ENCODE measurements around the gene GLB1L2.
"Not testable (repeated sequence)": the region's sequence is repeated elsewhere in the genome, so short reads cannot be mapped to it uniquely, and the experiment has no call there.

Gene GLB1L2, protein sequence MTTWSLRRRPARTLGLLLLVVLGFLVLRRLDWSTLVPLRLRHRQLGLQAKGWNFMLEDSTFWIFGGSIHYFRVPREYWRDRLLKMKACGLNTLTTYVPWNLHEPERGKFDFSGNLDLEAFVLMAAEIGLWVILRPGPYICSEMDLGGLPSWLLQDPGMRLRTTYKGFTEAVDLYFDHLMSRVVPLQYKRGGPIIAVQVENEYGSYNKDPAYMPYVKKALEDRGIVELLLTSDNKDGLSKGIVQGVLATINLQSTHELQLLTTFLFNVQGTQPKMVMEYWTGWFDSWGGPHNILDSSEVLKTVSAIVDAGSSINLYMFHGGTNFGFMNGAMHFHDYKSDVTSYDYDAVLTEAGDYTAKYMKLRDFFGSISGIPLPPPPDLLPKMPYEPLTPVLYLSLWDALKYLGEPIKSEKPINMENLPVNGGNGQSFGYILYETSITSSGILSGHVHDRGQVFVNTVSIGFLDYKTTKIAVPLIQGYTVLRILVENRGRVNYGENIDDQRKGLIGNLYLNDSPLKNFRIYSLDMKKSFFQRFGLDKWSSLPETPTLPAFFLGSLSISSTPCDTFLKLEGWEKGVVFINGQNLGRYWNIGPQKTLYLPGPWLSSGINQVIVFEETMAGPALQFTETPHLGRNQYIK

DNA sequence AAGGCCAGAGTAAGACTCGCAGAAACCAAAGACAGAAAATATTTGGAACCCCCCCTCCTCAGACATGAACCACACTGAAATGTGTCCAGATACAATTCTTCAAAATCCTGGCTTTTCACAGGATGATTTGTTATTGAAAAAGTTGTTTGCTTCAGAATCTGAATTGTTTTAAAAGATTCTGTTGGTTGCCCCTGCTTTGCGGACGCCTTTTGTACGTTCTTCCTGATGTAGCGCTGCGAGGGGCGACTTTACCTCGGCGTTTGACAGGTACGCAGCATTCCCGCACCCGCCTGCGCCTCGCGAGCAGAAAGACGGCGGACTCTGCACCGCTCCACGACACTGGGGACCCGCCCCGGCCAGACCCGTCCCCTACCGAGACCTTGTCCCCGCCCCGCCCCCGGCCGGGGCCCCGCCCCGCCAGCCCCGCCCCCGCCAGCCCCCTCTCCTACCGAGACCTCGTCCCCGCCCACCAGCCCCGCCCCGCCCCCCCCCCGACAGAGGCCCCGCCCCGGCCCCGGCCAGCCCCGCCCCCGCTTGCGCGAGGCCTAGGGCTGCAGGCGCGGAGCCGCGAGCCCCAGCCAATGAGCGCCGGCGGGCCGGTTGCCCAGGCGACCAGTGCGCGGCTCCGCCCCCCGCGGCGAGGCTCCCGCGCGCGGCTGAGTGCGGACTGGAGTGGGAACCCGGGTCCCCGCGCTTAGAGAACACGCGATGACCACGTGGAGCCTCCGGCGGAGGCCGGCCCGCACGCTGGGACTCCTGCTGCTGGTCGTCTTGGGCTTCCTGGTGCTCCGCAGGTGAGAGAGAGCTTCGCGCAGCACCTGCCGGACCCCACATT lies at the start of gene GLB1L2:
TSS of gene GLB1L2 (plus strand) at position 635 of the 835 bp plus-strand sequence. CDS start at position 709, 74 bp downstream.
- DNase-seq (ENCODE audit: low read depth), result peak; percentile 77

DNA sequence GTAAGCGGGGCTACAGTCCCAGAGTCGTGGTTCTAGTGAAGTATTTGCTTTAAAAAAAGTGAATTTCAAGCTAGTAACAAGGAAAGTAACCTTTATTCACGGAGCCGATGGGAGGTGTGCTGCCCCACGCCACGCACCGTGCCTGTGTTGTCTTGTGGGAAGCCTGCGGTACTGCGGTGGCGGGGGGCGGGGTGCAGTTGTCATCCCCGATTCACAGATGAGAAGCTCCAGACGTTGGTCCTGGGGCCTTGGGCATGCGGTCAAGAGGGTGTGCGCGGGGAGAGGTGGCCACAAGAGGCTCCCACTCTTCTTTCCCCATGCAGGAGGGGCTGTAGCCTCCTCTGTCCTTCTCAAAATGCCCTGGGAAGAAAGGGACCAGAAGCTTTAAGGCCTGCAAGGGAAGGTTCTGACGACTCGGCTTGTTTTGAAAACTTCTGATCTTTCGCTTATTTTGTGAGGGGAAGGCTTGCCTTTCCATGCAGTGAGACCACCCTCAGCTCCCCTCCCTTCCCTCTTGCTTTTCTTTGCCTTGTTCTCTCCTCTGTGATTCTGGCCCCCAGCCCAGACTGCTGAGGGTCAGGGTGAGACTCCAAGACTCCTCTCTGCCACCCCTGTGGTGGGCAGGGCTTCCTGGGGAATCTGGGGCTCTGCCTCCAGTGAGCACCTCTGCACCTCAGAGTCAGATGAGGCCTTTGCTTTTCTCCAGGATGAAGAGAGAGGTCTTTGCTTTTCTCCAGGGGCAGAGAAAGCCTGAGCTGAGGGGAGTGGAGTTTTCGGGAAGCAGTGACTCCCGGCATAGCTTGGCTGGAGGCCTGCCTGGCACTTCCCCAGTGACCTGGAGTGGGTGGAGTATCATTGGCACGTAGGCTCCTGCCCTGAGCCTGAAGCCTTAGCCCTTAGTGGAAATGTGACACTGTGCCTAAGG lies 49.4 kb upstream of the GLB1L2 start:
- DNase-seq (ENCODE audit: low read depth), result no peak

DNA sequence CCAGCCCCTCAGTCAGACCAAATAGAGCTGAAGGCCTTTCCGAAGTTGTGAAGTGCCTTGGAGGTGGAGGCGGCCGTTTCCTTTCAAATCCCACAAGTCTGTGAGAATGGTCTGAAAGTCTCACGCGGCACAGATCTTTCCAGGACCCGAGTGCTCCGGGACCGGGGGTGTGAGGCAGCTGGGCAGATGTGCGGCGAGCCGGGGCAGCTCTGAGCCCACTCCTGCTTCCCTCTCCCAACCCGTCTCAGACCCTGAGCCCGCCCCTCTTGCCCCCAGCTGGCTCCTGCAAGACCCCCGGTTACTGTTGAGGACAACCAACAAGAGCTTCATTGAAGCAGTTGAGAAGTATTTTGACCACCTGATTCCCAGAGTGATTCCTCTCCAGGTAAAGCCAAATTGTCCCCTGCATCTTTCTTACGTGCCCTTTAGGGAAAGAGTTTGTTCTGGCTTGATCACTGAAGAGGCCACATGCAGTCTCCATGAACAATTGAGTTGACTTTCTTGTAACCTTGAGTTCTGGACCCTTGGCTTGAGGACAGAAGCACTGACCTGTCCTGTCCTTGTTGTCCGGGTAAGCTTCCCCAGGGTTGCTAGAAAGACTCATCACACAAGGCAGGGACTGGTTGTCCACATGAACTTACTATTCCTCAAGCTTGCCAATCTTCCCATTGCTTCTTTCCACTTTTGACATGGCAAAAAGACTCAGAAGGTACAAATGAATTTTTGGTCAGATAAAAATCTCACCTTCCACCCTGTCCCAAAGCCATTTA lies 48.1 kb upstream of the GLB1L2 start:
- no peak for DNase-seq (ENCODE audit: low read depth)

DNA sequence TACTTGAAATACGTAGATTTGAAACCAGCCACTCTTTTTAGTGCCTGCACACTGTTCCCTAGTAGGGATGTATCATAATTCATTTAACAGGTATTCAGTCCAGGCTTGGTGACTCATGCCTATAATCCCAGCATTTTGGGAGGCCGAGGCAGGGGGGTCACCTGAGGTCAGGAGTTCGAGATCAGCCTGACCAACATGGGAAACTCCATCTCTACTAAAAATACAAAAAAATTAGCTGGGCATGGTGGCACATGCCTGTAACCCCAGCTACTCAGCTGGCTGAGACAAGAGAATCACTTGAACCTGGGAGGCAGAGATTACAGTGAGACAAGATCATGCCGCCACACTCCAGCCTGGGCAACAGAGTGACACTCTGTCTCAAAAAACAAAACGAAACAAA lies 47.4 kb upstream of the GLB1L2 start:
- not testable (repeated sequence) for DNase-seq (ENCODE audit: low read depth)

DNA sequence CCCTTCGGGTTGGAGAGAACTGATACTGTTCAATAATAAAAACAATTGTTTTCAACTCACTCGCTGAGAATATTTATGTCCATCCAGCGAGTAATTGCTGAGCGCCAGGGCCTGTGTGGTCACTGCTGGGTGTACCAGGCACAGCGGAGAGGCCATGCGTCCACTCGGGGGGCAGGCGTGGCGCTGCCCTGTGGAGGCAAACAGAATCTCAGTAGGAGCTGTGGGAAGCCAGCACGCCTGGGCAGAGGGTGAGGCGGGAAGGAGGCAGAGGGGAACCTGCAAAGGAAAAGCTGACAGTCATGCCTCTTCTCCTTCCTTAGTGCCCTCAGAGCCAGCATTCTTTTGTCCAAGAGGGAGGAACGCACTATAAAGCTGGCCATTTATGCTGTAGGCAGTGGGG lies 44.2 kb upstream of the GLB1L2 start:
- no peak for DNase-seq (ENCODE audit: low read depth)

DNA sequence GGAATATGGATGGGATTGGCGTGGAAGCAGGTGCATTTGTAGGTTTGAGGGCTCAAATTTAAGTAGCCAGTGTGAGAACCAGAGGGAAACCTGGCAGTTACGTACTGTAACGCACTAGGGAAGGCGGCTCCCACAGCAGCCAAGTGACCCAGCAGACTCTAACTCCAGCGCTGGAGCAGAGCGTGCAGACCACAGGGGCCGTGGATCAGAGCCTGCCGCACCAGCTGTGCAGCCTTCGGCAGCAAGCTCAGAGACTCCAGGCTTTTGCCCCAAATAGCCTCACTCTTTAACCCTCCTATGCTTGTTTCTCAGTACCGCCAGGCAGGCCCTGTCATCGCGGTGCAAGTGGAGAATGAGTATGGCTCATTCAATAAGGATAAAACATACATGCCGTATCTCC lies 43.3 kb upstream of the GLB1L2 start:
- no peak for DNase-seq (ENCODE audit: low read depth)

DNA sequence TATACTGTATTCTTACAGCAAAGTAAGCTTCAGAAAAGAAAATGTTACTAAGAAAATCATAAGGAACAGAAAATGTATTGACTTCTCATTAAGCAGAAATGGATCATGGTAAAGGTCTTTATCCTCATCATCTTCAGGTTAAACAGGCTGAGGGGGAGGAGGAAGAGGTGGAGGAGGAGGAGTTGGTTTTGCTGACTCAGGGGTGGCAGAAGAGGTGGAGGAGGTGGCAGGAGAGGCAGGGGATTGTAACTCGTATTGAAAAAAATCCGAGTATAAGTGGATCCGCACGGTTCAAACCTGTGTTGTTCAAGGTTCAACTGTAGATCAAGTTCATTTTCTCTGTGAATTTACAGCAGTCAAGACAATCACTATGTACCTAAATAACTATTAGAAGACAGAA lies 42.6 kb upstream of the GLB1L2 start:
- DNase-seq (ENCODE audit: low read depth), result no peak

DNA sequence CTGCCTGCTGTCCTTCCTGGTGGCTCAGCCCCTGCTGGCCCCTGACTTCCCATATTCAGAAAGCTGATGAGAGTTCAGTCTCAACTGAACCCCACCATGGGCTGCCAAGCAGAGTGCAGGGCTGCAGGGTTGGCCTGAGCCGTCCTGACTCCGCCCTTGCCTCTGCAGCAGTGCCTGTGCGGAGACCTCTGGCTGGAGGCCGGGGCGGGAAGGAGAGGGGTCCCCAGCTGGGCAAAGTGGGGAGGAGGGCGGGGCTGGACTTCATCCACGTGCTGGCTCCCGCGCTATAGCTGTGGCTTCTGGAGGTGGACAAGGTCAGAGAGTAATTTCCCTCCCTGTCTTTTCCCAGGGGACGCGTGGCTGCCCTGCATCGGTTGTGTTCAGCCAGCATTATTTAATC lies 42.0 kb upstream of the GLB1L2 start:
- no peak for DNase-seq (ENCODE audit: low read depth)

DNA sequence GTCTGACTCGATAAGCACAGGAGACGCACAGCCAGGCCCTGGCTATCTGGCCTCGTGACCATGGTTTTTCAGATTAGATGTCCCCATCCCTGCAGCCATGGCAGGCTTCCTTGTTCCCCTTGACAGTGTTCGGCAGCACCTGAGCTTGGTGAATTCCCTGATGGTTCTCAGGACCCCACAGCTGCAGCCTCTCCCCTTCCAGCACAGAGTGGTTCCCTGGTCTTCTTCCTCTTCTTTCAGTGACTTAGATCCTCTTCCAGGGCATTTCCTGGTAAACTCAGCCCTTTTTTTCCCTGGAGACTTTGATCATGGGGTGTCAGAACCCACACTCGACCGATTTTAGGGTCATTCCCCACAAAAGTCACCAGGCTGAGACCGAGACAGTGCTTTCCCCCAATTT lies 41.1 kb upstream of the GLB1L2 start:
- DNase-seq (ENCODE audit: low read depth), result no peak

DNA sequence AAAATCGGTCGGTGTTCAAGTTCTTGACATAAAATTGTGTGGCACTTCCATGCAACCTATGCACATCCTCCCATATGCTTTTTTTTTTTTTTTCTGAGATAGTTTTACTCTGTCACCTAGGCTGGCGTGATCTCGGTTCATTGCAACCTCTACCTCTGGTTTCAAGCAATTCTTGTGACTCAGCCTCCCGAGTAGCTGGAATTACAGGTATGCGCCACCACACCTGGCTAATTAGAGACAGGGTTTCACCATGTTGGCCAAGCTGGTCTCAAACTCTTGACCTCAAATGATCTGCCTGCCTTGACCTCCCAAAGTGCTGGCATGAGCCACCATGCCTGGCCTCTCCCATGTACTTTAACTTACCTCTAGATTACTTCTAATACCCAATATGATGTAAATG lies 40.6 kb upstream of the GLB1L2 start:
- no peak for DNase-seq (ENCODE audit: low read depth)

DNA sequence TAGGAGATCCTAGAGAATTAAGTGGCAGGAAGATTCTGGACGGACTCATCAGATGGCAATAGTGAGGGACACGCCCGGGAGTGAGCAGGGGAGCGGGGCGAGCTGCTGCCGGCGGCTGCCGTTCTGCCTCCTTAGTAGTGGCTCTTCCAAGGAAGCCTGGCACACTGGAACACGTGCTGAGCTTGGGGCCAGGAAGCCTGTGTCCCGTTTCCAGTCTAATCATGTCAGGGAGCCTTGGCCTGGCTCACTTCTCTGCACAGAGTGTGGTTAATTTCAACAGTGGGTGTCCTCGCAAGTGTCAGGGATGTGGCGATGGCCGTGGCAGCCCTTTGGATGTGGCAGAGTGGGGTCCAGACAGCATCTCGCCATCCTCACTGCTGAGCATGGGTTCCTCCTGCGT lies 39.1 kb upstream of the GLB1L2 start:
- no peak for DNase-seq (ENCODE audit: low read depth)

DNA sequence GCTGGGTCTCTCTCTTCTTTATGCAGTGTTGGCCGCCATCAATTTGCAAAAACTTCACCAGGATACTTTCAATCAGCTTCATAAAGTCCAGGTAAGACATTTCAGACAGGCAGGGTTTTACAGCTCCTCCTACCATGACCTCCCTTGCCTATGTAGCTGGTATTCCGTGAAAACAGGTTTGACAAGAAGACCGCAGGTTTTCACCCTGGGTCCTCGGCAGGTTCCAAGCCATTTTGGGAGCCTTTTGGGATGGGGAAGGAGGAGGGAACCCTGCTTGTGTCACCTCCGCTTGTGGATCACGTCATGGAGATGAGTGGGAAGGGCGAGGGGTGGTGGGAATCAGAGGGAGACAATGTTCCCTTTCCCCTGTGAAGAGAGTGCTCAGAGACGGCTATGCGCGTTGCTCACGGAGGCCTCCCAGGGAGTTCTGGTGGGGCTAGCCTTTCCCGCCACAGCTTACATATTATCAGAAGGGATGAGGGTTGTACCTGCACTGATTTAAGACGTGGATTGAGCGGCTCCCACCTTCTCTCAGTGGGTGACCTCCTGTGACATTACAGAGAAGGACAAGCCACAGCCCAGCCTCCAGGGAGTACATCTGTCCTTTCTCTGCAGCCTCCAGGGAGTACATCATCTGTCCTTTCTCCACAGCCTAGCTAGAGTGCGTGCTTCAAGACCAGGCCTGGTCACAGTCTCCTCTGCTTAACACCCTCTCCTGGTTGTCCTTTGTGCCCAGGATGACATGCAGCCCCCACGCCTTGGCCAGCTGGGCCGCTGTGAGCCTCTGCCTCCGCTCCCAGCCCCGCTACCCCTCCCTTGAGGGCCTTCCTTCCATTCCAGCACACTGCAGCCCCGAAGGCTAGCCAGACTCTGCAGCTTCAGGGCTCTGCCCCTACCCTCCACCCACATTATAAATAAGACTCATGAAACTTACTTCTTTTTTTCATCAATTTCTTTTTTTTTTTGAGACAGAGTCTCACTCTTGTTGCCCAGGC lies 38.4 kb upstream of the GLB1L2 start:
- no peak for DNase-seq (ENCODE audit: low read depth)

DNA sequence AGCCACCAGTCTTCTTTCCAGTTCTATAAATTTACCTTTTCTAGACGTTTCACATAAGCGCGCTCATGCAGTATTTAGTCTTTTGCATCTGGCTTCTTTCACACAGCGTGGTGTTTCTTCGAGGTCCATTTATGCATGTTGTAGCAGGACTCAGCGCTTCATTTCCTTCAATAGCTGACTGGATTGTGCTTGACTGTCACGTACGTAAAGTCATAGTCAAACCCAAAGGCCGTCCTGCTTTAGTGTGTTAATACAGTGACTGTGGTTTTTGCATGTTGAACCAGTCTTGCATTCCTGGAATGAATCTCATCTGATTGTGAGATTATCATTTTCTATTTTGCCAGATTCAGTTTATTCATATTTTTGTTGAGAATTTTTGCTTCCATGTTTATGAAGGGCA lies 37.1 kb upstream of the GLB1L2 start:
- DNase-seq (ENCODE audit: low read depth), result no peak

DNA sequence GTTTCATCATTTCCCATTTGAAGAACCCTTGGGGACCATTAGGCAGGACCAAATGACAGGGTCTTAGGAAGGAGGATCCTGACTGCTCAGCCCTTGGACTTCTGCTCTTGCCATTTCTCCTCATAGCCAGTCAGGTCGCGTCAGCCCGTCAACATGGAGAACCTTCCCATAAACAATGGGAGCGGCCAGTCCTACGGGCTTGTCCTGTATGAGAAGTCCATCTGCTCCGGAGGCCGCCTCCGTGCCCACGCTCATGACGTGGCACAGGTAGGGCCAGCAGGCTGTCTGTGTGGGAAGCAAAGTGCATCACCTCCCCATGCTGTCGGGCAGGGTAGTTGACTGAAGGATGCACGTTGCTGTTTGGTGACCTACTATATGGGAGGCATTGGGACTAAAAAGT lies 19.6 kb upstream of the GLB1L2 start:
- DNase-seq (ENCODE audit: low read depth), result no peak

DNA sequence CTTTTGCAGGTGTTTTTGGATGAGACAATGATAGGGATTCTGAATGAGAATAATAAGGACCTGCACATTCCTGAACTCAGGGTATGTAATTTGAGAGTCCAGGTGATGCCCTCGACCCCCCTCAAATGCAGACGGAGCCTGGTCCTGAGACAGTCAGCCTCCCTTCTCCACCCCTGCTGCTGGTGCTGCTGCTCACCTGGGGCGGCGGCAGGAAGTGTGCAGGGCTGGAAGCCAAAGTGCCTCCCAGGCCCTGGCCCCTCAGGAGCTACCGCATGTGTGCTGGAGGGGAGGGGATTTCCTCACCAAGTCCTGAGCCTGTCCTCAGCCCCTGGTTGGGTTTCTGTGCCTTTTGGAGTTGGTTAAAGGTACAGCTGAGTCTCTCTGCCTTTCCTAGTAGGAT lies 19.0 kb upstream of the GLB1L2 start:
- no peak for DNase-seq (ENCODE audit: low read depth)

DNA sequence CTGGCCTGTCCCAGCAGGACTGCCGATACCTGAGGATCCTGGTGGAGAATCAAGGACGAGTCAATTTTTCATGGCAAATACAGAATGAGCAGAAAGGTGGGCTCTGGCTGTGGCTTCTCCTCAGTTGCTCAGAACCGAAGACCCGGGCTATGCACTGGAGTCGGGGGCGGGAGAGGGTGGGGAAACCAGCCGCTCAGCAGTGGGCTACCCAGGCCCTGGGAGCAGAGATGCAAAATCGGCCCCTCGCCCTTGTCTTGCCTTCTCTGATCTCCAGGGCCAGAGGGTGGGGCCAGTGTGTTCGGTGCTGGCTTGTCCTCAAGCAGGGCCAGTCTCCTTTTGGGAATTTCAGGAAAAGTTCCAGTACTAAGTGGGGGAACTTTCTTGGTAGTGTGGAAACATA lies 18.4 kb upstream of the GLB1L2 start:
- DNase-seq (ENCODE audit: low read depth), result no peak

DNA sequence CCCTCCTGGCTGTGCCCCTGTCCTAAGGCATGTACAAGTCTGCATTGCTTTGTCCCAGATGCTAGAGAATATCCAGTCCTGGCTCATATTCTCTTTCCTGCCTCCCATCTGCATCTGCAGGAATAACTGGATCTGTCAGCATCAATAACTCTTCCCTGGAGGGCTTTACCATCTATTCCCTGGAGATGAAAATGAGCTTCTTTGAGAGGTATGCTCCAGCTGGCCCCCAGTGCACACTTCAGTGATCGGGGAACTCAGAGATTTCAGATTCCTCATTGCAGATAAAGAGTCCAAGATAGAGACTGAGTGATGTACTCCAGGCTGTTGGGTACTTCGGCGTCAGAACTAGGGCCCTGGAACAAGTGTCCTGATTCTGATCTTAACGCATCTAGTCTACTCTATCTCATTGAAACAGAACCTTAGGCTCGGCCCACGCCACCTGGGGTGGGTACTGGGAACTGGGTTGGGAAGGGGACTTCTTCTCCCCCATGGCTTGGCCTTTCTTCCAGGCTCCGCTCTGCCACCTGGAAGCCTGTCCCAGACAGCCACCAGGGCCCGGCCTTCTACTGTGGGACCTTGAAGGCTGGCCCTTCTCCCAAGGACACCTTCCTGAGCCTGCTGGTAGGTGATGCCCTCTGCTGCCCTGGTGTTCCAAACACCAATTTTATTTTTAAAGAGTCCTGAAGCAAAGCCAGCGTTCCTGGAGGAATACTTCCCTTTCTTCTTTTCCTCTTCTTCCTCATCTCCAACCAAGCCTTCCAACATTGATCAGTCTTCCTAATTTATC lies 17.8 kb upstream of the GLB1L2 start:
- no peak for DNase-seq (ENCODE audit: low read depth)

DNA sequence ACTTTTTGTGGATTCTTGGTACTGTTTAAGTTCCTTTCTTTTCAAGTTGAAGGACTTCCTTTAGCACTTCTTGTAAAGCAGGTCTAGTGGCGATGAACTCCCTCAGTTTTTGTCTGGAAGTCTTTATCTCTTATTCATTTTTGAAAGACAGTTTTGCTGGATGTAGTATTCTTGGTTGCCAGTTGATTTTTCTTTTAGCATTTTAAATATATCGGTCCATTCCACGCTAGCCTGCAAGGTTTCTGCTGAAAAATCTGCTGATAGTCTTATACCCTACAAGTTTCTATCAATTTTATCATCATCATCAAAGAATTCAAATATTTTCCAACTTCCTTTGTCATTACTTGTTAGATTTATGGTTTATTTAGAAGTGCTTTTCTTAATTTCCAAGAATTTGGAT lies 14.7 kb upstream of the GLB1L2 start:
- no peak for DNase-seq (ENCODE audit: low read depth)

DNA sequence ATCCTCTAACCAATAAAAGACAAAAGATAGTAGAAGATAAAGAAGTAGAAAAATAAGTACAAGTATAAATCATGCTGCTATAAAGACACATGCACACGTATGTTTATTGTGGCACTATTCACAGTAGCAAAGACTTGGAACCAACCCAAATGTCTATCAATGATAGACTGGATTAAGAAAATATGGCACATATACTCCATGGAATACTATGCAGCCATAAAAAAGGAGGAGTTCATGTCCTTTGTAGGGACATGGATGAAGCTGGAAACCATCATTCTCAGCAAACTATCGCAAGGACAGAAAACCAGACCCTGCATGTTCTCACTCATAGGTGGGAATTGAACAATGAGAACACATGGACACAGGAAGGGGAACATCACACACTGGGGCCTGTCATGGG lies 10.4 kb upstream of the GLB1L2 start:
- not testable (repeated sequence) for DNase-seq (ENCODE audit: low read depth)

Data from activated T-cell treated with anti-CD3 and anti-CD28 coated beads for 48 hours (primary cell).